Measurements from ENCODE around the gene DEGS2. TPM values are rescaled to one million over a fixed set of nuclear protein-coding genes. Genes with fewer than 3 reads are reported as not detected.

Gene DEGS2
- total and polyA plus RNA-seq, 2 of the 13 experiments (the other 11 are each of a cell fraction or from before 2014, with no cell fraction given), result 0.09 TPM

DNA sequence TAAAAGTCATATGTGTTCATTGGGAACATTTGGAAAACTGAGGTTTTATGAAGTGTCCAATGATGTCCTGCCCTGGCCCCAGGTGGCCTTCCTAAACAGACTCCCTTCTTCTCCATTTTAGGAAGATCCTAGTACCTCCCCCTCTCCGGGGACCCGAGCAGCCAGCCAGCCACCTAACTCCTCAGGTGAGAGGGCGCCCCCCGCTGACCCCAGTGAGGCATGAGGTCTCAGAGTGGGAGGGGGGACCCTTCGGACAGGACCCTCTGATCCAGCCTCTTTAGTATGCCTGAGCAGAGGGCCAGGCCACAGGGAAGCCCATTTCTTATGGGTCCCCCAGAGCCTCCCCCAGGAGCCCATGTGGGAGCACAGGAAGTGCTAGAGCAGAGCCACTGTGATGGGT, 23.7 kb downstream of the DEGS2 start (continued):
- TF ChIP-seq, protein P1, sequence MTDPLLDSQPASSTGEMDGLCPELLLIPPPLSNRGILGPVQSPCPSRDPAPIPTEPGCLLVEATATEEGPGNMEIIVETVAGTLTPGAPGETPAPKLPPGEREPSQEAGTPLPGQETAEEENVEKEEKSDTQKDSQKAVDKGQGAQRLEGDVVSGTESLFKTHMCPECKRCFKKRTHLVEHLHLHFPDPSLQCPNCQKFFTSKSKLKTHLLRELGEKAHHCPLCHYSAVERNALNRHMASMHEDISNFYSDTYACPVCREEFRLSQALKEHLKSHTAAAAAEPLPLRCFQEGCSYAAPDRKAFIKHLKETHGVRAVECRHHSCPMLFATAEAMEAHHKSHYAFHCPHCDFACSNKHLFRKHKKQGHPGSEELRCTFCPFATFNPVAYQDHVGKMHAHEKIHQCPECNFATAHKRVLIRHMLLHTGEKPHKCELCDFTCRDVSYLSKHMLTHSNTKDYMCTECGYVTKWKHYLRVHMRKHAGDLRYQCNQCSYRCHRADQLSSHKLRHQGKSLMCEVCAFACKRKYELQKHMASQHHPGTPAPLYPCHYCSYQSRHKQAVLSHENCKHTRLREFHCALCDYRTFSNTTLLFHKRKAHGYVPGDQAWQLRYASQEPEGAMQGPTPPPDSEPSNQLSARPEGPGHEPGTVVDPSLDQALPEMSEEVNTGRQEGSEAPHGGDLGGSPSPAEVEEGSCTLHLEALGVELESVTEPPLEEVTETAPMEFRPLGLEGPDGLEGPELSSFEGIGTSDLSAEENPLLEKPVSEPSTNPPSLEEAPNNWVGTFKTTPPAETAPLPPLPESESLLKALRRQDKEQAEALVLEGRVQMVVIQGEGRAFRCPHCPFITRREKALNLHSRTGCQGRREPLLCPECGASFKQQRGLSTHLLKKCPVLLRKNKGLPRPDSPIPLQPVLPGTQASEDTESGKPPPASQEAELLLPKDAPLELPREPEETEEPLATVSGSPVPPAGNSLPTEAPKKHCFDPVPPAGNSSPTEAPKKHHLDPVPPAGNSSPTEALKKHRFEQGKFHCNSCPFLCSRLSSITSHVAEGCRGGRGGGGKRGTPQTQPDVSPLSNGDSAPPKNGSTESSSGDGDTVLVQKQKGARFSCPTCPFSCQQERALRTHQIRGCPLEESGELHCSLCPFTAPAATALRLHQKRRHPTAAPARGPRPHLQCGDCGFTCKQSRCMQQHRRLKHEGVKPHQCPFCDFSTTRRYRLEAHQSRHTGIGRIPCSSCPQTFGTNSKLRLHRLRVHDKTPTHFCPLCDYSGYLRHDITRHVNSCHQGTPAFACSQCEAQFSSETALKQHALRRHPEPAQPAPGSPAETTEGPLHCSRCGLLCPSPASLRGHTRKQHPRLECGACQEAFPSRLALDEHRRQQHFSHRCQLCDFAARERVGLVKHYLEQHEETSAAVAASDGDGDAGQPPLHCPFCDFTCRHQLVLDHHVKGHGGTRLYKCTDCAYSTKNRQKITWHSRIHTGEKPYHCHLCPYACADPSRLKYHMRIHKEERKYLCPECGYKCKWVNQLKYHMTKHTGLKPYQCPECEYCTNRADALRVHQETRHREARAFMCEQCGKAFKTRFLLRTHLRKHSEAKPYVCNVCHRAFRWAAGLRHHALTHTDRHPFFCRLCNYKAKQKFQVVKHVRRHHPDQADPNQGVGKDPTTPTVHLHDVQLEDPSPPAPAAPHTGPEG (CRISPR knock-in tag; IDR thresholded peaks at IDR 0.05), result no peak
- TF ChIP-seq, protein P2, sequence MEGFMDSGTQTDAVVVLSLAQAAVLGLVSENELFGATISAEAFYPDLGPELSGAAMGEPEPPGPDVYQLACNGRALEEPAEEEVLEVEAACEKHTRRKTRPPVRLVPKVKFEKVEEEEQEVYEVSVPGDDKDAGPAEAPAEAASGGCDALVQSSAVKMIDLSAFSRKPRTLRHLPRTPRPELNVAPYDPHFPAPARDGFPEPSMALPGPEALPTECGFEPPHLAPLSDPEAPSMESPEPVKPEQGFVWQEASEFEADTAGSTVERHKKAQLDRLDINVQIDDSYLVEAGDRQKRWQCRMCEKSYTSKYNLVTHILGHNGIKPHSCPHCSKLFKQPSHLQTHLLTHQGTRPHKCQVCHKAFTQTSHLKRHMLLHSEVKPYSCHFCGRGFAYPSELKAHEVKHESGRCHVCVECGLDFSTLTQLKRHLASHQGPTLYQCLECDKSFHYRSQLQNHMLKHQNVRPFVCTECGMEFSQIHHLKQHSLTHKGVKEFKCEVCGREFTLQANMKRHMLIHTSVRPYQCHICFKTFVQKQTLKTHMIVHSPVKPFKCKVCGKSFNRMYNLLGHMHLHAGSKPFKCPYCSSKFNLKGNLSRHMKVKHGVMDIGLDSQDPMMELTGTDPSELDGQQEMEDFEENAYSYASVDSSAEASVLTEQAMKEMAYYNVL (CRISPR knock-in tag; IDR thresholded peaks at IDR 0.05; ENCODE audit: borderline replicate concordance), result no peak
- TF ChIP-seq EZH2 (conservative IDR thresholded peaks at IDR 0.05; ENCODE audit: low read depth, low read length) (no peak), POGZ (CRISPR knock-in tag; IDR thresholded peaks at IDR 0.05) (no peak), PHF20 (CRISPR knock-in tag; IDR thresholded peaks at IDR 0.05) (no peak), ZZZ3 (CRISPR knock-in tag; IDR thresholded peaks at IDR 0.05; ENCODE audit: borderline replicate concordance) (no peak), CCAR2 (optimal IDR thresholded peaks at IDR 0.05; ENCODE audit: low read depth, low read length) (no peak)

Data from HepG2 (cell line).